K562 (cell line): ENCODE data around the gene ENTPD6. TPM values are rescaled to one million over a fixed set of nuclear protein-coding genes. Genes with fewer than 3 reads are reported as not detected.

Experiments
- CBFB ChIP-seq: sonication (generic); formaldehyde crosslinking; IDR thresholded peaks from 2 replicates; pipeline ENCODE4 v1.4.0; 2020; ENCODE audit warnings: mild to moderate bottlenecking, missing genetic modification reagents
- CREB5 ChIP-seq: fragments of 250-450 bp; sonication (Bioruptor Pico); IDR thresholded peaks from 2 replicates; pipeline ENCODE4 v1.5.0; 2020; ENCODE audit warnings: mild to moderate bottlenecking
- EGR1 ChIP-seq: fragments of 450-650 bp; conservative IDR thresholded peaks from 2 replicates; pipeline ENCODE4 v1.6.1; 2017; ENCODE audit warnings: mild to moderate bottlenecking
- HNRNPK ChIP-seq: fragments of 200-400 bp; formaldehyde crosslinking; IDR thresholded peaks from one replicate; pipeline ENCODE4 v1.6.1; 2018; ENCODE audit warnings: mild to moderate bottlenecking, low read depth, low read length; ENCODE audit not compliant: poor library complexity, severe bottlenecking
- KLF10 ChIP-seq: fragments of 250-450 bp; sonication (Bioruptor Pico); IDR thresholded peaks from 2 replicates; pipeline ENCODE4 v1.6.1; 2021; ENCODE audit warnings: matching md5 sums
- MLX ChIP-seq, 2 experiments: fragments of 450-650 bp in 1 of 2; sonication (generic) in 1 of 2; formaldehyde crosslinking; conservative IDR thresholded peaks; 2 replicates each; pipeline versions ENCODE4 v1.4.0 to v1.8.1; 2020 to 2022; ENCODE audit warnings: mild to moderate bottlenecking in 1 of 2, missing genetic modification reagents in 1 of 2
- NR2C1 ChIP-seq, 2 experiments: fragments of 450-650 bp; IDR thresholded peaks; 2 replicates each; pipeline ENCODE4 v1.6.1; 2017; ENCODE audit warnings: mild to moderate bottlenecking in 2 of 2, antibody characterized with exemption in 1 of 2, inconsistent platforms in 1 of 2, missing compliant biosample characterization in 1 of 2, missing genetic modification characterization in 1 of 2
- RAD51 ChIP-seq: fragments of 450-650 bp; IDR thresholded peaks from 2 replicates; pipeline ENCODE4 v1.7.1; 2016; ENCODE audit warnings: low read depth, mild to moderate bottlenecking, borderline replicate concordance
- RBFOX2 ChIP-seq: fragments of 200-400 bp; formaldehyde crosslinking; IDR thresholded peaks from 2 replicates; pipeline ENCODE4 v1.6.1; 2017; ENCODE audit warnings: low read depth, mild to moderate bottlenecking, low read length, moderate library complexity
- TBP ChIP-seq: optimal IDR thresholded peaks from 2 replicates; pipeline ENCODE3; 2011; ENCODE audit warnings: low read depth, low read length, improper control_type of control experiment
- ZNF644 ChIP-seq: fragments of 200-800 bp; sonication (Bioruptor generic); IDR thresholded peaks from 2 replicates; pipeline ENCODE4 v1.6.1; 2016; ENCODE audit warnings: low read depth, missing genetic modification characterization, missing compliant biosample characterization
- ZNF668 ChIP-seq: fragments of 250-450 bp; sonication (Bioruptor Pico); IDR thresholded peaks from 2 replicates; pipeline ENCODE4 v1.8.0; 2022; ENCODE audit warnings: mild to moderate bottlenecking, inconsistent platforms
- polyA plus RNA-seq, 8 experiments: library from polyadenylated mRNA; depleted of rRNA in 4 of 8; stranded (reverse) in 5 of 8; unstranded in 3 of 8; fragments of >200 nt; fragmentation: Nextera tagmentation in 2 of 8; fragmentation: Illumina TruSeq in 1 of 8; extraction: Ambion mirVana in 2 of 8; extraction: Trizol in 1 of 8; gene quantifications; 2 replicates each; pipeline versions ENCODE4 v1.2.1 to v1.2.3, GENCODE V29; 2011 to 2014; ENCODE audit warnings: inconsistent platforms in 1 of 8, missing spikeins in 1 of 8
- total RNA-seq, 7 experiments: library from RNA; depleted of rRNA in 6 of 7; stranded (reverse); fragments of >200 nt in 6 of 7; fragmentation: Illumina TruSeq in 2 of 7; extraction: Trizol in 2 of 7; gene quantifications; 2 replicates each; pipeline versions ENCODE4 v1.2.1 to v1.2.3, GENCODE V29; 2011 to 2021; ENCODE audit warnings: low replicate concordance in 1 of 7
- TF ChIP-seq, protein P1 (sequence below): sonication (generic); formaldehyde crosslinking; IDR thresholded peaks from 2 replicates; pipeline ENCODE4 v1.8.1; 2023; ENCODE audit warnings: mild to moderate bottlenecking, missing genetic modification reagents
- TF ChIP-seq, protein P2 (sequence below), 2 experiments: fragments of 450-650 bp; IDR thresholded peaks; 2 replicates each; pipeline ENCODE4 v1.6.1; 2018; ENCODE audit warnings: mild to moderate bottlenecking in 2 of 2, low read depth in 1 of 2; ENCODE audit not compliant: partially characterized antibody in 2 of 2

ENTPD6 gene
- total and polyA plus RNA-seq, 9 of the 15 experiments (the other 6 are each of a cell fraction or from before 2014, with no cell fraction given) = 0.82 to 36.8 (median 22.4) TPM

DNA sequence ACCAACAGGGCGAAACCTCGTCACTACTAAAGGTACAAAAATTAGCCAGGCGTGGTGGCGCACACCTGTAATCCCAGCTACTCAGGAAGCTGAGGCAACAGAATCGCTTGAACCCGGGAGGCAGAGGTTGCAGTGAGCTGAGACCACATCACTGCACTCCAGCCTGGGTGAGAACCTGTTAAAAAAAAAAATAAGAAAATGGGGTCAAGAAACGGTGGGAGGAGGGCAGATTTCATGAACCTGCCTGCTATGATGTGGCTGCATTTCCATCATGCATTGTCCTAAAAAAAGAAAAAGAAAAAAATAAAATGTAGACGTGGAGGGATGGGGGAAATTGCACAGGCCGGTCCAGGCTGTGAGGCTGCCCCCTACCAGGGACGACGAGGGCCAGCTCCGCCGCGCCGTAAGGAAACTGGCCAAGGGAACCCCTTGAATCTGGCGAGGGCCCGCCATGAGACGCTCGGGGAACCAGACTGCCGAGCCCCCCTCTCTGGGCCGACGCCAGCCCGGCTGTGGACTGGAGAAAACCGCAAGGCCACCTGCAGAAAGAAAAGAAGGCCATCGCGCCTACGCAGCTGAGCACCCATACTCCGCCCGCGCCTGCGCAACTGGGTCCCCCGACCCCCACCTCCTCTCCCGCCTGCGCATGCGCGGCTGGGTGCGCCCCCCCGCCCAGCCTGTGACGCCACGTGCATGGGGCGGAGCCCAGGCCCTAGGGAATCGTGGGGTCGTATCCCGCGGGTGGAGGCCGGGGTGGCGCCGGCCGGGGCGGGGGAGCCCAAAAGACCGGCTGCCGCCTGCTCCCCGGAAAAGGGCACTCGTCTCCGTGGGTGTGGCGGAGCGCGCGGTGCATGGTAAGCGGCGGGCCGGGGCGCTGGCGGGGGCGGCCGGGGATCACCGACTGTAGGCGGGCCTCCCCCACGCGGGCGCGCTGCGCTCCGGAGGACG lies at the start of gene ENTPD6 (continued):
- TF ChIP-seq, protein P1, sequence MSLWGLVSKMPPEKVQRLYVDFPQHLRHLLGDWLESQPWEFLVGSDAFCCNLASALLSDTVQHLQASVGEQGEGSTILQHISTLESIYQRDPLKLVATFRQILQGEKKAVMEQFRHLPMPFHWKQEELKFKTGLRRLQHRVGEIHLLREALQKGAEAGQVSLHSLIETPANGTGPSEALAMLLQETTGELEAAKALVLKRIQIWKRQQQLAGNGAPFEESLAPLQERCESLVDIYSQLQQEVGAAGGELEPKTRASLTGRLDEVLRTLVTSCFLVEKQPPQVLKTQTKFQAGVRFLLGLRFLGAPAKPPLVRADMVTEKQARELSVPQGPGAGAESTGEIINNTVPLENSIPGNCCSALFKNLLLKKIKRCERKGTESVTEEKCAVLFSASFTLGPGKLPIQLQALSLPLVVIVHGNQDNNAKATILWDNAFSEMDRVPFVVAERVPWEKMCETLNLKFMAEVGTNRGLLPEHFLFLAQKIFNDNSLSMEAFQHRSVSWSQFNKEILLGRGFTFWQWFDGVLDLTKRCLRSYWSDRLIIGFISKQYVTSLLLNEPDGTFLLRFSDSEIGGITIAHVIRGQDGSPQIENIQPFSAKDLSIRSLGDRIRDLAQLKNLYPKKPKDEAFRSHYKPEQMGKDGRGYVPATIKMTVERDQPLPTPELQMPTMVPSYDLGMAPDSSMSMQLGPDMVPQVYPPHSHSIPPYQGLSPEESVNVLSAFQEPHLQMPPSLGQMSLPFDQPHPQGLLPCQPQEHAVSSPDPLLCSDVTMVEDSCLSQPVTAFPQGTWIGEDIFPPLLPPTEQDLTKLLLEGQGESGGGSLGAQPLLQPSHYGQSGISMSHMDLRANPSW (CRISPR knock-in tag) = no peak
- no peak for TF ChIP-seq NR2C1 (IDR thresholded peaks at IDR 0.05)
- no peak for TF ChIP-seq NR2C1 (tag; IDR thresholded peaks at IDR 0.05)
- TF ChIP-seq CREB5 (CRISPR knock-in tag) = no peak
- peak; percentile 85 for TF ChIP-seq EGR1
- no peak for TF ChIP-seq ZNF644 (tag)
- no peak for TF ChIP-seq MLX (CRISPR knock-in tag; conservative IDR thresholded peaks at IDR 0.05)
- no peak for TF ChIP-seq RAD51
- TF ChIP-seq RBFOX2 = peak; percentile 74
- TF ChIP-seq, protein P2, sequence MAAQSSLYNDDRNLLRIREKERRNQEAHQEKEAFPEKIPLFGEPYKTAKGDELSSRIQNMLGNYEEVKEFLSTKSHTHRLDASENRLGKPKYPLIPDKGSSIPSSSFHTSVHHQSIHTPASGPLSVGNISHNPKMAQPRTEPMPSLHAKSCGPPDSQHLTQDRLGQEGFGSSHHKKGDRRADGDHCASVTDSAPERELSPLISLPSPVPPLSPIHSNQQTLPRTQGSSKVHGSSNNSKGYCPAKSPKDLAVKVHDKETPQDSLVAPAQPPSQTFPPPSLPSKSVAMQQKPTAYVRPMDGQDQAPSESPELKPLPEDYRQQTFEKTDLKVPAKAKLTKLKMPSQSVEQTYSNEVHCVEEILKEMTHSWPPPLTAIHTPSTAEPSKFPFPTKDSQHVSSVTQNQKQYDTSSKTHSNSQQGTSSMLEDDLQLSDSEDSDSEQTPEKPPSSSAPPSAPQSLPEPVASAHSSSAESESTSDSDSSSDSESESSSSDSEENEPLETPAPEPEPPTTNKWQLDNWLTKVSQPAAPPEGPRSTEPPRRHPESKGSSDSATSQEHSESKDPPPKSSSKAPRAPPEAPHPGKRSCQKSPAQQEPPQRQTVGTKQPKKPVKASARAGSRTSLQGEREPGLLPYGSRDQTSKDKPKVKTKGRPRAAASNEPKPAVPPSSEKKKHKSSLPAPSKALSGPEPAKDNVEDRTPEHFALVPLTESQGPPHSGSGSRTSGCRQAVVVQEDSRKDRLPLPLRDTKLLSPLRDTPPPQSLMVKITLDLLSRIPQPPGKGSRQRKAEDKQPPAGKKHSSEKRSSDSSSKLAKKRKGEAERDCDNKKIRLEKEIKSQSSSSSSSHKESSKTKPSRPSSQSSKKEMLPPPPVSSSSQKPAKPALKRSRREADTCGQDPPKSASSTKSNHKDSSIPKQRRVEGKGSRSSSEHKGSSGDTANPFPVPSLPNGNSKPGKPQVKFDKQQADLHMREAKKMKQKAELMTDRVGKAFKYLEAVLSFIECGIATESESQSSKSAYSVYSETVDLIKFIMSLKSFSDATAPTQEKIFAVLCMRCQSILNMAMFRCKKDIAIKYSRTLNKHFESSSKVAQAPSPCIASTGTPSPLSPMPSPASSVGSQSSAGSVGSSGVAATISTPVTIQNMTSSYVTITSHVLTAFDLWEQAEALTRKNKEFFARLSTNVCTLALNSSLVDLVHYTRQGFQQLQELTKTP (IDR thresholded peaks at IDR 0.05; ENCODE audit: low read depth in 1 of 2, partially characterized antibody in 2 of 2) = no peak
- TF ChIP-seq KLF10 (CRISPR knock-in tag) = no peak
- no peak for TF ChIP-seq ZNF668 (CRISPR knock-in tag)
- no peak for TF ChIP-seq HNRNPK
- peak; percentile 49 for TF ChIP-seq TBP
- TF ChIP-seq CBFB = no peak
